WI38 (cell line): ENCODE data around the gene DTNB.
"Not testable (repeated sequence)": the region's sequence is repeated elsewhere in the genome, so short reads cannot be mapped to it uniquely, and the experiment has no call there.

ENCODE experiments used
- H3K4me3 ChIP-seq: 2 replicates; pipeline ENCODE4 v1.5.1; 2011; ENCODE audit warnings: low read depth, mild to moderate bottlenecking, control low read depth, low read length
- CTCF ChIP-seq: IDR thresholded peaks from 2 replicates; pipeline ENCODE4 v1.5.1; 2012; ENCODE audit warnings: low read depth, mild to moderate bottlenecking, control low read depth, low read length

The DTNB gene

GRCh38 chr2:25709349-25709748 is 36.0 kb upstream of the DTNB start:
- H3K4me3 ChIP-seq: no peak overlapping the region
- no peak for TF ChIP-seq CTCF

- TF ChIP-seq CTCF: no peak
- no peak overlapping the region for H3K4me3 ChIP-seq
These were observed 34.7 kb upstream of the DTNB start for GRCh38 chr2:25707927-25708590.

- H3K4me3 ChIP-seq: not testable (repeated sequence)
These were observed 32.2 kb upstream of the DTNB start for GRCh38 chr2:25705575-25705974.

- no peak overlapping the region for H3K4me3 ChIP-seq
- no peak for TF ChIP-seq CTCF
These were observed 28.4 kb upstream of the DTNB start for GRCh38 chr2:25701801-25702200.

GRCh38 chr2:25700221-25700660 is 26.9 kb upstream of the DTNB start:
- H3K4me3 ChIP-seq: no peak overlapping the region
- peak; percentile 65 for TF ChIP-seq CTCF

GRCh38 chr2:25699216-25699615 is 25.8 kb upstream of the DTNB start:
- TF ChIP-seq CTCF: no peak
- H3K4me3 ChIP-seq: no peak overlapping the region

- TF ChIP-seq CTCF: no peak
- no peak overlapping the region for H3K4me3 ChIP-seq
These were observed 25.4 kb upstream of the DTNB start for GRCh38 chr2:25698752-25699151.
